ENCODE results near the gene POLRMT. TPM values are rescaled to one million over a fixed set of nuclear protein-coding genes. Genes with fewer than 3 reads are reported as not detected.

The POLRMT gene
- total and polyA plus RNA-seq, 2 experiments from 2014 or later: 98.0 to 148 TPM

- H3K9me3 Mint-ChIP-seq: no peaks in the 10 kb centered on the region; the same call in 2 of the 3 replicates
- no peak overlapping the region for H3K4me2 ChIP-seq
- no peak overlapping the region for H3K4me3 ChIP-seq
- TF ChIP-seq ETS1 (IDR thresholded peaks at IDR 0.05) (no peak), NANOG (IDR thresholded peaks at IDR 0.05; ENCODE audit: borderline replicate concordance) (no peak), EZH2phosphoT487 (IDR thresholded peaks at IDR 0.05; ENCODE audit: unreplicated experiment) (no peak), JUNB (IDR thresholded peaks at IDR 0.05; ENCODE audit: unreplicated experiment) (no peak), EZH2 (IDR thresholded peaks at IDR 0.05; ENCODE audit: low read depth, unreplicated experiment) (no peak), POLR2AphosphoS5 (IDR thresholded peaks at IDR 0.05; ENCODE audit: low read depth) (no peak), STAT1 (IDR thresholded peaks at IDR 0.05; ENCODE audit: unreplicated experiment) (no peak), CREB1 (CRISPR knock-in tag; IDR thresholded peaks at IDR 0.05; ENCODE audit: low read depth) (no peak), ZNF331 (CRISPR knock-in tag; IDR thresholded peaks at IDR 0.05; ENCODE audit: low read depth) (no peak), ZNF114 (CRISPR knock-in tag; IDR thresholded peaks at IDR 0.05) (no peak)
- TF ChIP-seq, protein P1, sequence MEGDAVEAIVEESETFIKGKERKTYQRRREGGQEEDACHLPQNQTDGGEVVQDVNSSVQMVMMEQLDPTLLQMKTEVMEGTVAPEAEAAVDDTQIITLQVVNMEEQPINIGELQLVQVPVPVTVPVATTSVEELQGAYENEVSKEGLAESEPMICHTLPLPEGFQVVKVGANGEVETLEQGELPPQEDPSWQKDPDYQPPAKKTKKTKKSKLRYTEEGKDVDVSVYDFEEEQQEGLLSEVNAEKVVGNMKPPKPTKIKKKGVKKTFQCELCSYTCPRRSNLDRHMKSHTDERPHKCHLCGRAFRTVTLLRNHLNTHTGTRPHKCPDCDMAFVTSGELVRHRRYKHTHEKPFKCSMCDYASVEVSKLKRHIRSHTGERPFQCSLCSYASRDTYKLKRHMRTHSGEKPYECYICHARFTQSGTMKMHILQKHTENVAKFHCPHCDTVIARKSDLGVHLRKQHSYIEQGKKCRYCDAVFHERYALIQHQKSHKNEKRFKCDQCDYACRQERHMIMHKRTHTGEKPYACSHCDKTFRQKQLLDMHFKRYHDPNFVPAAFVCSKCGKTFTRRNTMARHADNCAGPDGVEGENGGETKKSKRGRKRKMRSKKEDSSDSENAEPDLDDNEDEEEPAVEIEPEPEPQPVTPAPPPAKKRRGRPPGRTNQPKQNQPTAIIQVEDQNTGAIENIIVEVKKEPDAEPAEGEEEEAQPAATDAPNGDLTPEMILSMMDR (conservative IDR thresholded peaks at IDR 0.05; ENCODE audit: low read depth in 2 of 2): no peak
- TF ChIP-seq, protein P2, sequence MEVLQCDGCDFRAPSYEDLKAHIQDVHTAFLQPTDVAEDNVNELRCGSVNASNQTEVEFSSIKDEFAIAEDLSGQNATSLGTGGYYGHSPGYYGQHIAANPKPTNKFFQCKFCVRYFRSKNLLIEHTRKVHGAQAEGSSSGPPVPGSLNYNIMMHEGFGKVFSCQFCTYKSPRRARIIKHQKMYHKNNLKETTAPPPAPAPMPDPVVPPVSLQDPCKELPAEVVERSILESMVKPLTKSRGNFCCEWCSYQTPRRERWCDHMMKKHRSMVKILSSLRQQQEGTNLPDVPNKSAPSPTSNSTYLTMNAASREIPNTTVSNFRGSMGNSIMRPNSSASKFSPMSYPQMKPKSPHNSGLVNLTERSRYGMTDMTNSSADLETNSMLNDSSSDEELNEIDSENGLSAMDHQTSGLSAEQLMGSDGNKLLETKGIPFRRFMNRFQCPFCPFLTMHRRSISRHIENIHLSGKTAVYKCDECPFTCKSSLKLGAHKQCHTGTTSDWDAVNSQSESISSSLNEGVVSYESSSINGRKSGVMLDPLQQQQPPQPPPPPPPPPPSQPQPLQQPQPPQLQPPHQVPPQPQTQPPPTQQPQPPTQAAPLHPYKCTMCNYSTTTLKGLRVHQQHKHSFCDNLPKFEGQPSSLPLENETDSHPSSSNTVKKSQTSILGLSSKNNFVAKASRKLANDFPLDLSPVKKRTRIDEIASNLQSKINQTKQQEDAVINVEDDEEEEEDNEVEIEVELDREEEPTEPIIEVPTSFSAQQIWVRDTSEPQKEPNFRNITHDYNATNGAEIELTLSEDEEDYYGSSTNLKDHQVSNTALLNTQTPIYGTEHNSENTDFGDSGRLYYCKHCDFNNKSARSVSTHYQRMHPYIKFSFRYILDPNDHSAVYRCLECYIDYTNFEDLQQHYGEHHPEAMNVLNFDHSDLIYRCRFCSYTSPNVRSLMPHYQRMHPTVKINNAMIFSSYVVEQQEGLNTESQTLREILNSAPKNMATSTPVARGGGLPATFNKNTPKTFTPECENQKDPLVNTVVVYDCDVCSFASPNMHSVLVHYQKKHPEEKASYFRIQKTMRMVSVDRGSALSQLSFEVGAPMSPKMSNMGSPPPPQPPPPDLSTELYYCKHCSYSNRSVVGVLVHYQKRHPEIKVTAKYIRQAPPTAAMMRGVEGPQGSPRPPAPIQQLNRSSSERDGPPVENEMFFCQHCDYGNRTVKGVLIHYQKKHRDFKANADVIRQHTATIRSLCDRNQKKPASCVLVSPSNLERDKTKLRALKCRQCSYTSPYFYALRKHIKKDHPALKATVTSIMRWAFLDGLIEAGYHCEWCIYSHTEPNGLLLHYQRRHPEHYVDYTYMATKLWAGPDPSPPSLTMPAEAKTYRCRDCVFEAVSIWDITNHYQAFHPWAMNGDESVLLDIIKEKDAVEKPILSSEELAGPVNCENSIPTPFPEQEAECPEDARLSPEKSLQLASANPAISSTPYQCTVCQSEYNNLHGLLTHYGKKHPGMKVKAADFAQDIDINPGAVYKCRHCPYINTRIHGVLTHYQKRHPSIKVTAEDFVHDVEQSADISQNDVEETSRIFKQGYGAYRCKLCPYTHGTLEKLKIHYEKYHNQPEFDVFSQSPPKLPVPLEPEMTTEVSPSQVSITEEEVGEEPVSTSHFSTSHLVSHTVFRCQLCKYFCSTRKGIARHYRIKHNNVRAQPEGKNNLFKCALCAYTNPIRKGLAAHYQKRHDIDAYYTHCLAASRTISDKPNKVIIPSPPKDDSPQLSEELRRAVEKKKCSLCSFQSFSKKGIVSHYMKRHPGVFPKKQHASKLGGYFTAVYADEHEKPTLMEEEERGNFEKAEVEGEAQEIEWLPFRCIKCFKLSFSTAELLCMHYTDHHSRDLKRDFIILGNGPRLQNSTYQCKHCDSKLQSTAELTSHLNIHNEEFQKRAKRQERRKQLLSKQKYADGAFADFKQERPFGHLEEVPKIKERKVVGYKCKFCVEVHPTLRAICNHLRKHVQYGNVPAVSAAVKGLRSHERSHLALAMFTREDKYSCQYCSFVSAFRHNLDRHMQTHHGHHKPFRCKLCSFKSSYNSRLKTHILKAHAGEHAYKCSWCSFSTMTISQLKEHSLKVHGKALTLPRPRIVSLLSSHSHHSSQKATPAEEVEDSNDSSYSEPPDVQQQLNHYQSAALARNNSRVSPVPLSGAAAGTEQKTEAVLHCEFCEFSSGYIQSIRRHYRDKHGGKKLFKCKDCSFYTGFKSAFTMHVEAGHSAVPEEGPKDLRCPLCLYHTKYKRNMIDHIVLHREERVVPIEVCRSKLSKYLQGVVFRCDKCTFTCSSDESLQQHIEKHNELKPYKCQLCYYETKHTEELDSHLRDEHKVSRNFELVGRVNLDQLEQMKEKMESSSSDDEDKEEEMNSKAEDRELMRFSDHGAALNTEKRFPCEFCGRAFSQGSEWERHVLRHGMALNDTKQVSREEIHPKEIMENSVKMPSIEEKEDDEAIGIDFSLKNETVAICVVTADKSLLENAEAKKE (CRISPR knock-in tag; IDR thresholded peaks at IDR 0.05): no peak
- TF ChIP-seq, protein P3, sequence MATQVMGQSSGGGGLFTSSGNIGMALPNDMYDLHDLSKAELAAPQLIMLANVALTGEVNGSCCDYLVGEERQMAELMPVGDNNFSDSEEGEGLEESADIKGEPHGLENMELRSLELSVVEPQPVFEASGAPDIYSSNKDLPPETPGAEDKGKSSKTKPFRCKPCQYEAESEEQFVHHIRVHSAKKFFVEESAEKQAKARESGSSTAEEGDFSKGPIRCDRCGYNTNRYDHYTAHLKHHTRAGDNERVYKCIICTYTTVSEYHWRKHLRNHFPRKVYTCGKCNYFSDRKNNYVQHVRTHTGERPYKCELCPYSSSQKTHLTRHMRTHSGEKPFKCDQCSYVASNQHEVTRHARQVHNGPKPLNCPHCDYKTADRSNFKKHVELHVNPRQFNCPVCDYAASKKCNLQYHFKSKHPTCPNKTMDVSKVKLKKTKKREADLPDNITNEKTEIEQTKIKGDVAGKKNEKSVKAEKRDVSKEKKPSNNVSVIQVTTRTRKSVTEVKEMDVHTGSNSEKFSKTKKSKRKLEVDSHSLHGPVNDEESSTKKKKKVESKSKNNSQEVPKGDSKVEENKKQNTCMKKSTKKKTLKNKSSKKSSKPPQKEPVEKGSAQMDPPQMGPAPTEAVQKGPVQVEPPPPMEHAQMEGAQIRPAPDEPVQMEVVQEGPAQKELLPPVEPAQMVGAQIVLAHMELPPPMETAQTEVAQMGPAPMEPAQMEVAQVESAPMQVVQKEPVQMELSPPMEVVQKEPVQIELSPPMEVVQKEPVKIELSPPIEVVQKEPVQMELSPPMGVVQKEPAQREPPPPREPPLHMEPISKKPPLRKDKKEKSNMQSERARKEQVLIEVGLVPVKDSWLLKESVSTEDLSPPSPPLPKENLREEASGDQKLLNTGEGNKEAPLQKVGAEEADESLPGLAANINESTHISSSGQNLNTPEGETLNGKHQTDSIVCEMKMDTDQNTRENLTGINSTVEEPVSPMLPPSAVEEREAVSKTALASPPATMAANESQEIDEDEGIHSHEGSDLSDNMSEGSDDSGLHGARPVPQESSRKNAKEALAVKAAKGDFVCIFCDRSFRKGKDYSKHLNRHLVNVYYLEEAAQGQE (IDR thresholded peaks at IDR 0.05; ENCODE audit: unreplicated experiment): no peak
- peaks cover 19% of the 10 kb centered on the region for H3K79me2 ChIP-seq (replicated peaks; ENCODE audit: insufficient read depth)
- H3F3A ChIP-seq (replicated peaks; ENCODE audit: low read depth): no peaks in the 10 kb centered on the region
- no peak for ATAC-seq
- peaks cover 9% of the 10 kb centered on the region; the same call in 1 of the 2 replicates for H3K27me3 ChIP-seq (ENCODE audit: insufficient read depth)
- peaks cover 3% of the 10 kb centered on the region; the same call in 1 of the 2 replicates for H3K4me1 ChIP-seq (ENCODE audit: insufficient read depth)
- H2AFZ ChIP-seq: no peak overlapping the region
- no peak overlapping the region for H3K27ac Mint-ChIP-seq
- H3K36me3 Mint-ChIP-seq (ENCODE audit: low read depth): peaks cover 18% of the 10 kb centered on the region
- no peak overlapping the region for H3K27ac ChIP-seq (ENCODE audit: low read depth)
- H4K20me1 ChIP-seq (replicated peaks; ENCODE audit: insufficient read depth): no peaks in the 10 kb centered on the region; the same call in 1 of the 2 replicates
- H3K4me1 Mint-ChIP-seq: peaks cover 9% of the 10 kb centered on the region; the same call in 2 of the 3 replicates
- no peak overlapping the region for H3K4me3 Mint-ChIP-seq
- H3K36me3 ChIP-seq (ENCODE audit: insufficient read depth): no peaks in the 10 kb centered on the region
- DNase-seq (ENCODE audit: low spot score): no peak
- peaks cover 30% of the 10 kb centered on the region for H3K27me3 Mint-ChIP-seq (ENCODE audit: insufficient read depth, low read depth, poor library complexity)
- H3K9me2 ChIP-seq (ENCODE audit: insufficient read depth): no peaks in the 10 kb centered on the region
These were observed 1.8 kb upstream of the POLRMT start for GRCh38 chr19:634975-635652.
